LHCN-M2 (cell line): Measurements from ENCODE around the gene PLEKHH2. TPM values are rescaled to one million over a fixed set of nuclear protein-coding genes. Genes with fewer than 3 reads are reported as not detected.
"Not testable (repeated sequence)": the region's sequence is repeated elsewhere in the genome, so short reads cannot be mapped to it uniquely, and the experiment has no call there.

ENCODE experiments used
- DNase-seq: peaks from one replicate; pipeline ENCODE4 v3.0.0-alpha.2; 2012; ENCODE audit warnings: low read depth
- polyA plus RNA-seq: library from polyadenylated mRNA; unstranded; fragments of >200 nt; gene quantifications from one replicate; pipeline ENCODE4 v1.2.1, GENCODE V29; 2012; ENCODE audit warnings: missing spikeins
- total RNA-seq: library from RNA; depleted of rRNA; stranded (reverse); fragments of >200 nt; gene quantifications from 2 replicates; pipeline ENCODE4 v1.2.3, GENCODE V29; 2014; rRNA removed

The PLEKHH2 gene
- 1.1 and 2.8 TPM in 2 replicates for total RNA-seq
- polyA plus RNA-seq = 0.26 TPM

GRCh38 chr2:43637030-43637803 is at the start of gene PLEKHH2:
Gene PLEKHH2, plus strand, starts transcription at chr2:43637260. Its CDS starts 7,414 bp downstream, at chr2:43644674.
- DNase-seq = peak; percentile 76

- peak; percentile 73 for DNase-seq
Observed at GRCh38 chr2:43592443-43592842, 44.6 kb upstream of the PLEKHH2 start.

GRCh38 chr2:43593254-43593653 is 43.8 kb upstream of the PLEKHH2 start:
- no peak for DNase-seq

GRCh38 chr2:43594875-43595274 is 42.2 kb upstream of the PLEKHH2 start:
- no peak for DNase-seq

GRCh38 chr2:43595603-43596412 is 41.3 kb upstream of the PLEKHH2 start, which contains the start of gene THADA:
Gene THADA, minus strand, starts transcription at chr2:43596038. Its CDS starts 3,646 bp downstream, at chr2:43592392.
- peak; percentile 99 for DNase-seq

- not testable (repeated sequence) for DNase-seq
Observed at GRCh38 chr2:43600596-43600995, 36.5 kb upstream of the PLEKHH2 start.

GRCh38 chr2:43604674-43605073 is 32.4 kb upstream of the PLEKHH2 start:
- DNase-seq = no peak

GRCh38 chr2:43605079-43605655 is 31.9 kb upstream of the PLEKHH2 start:
- peak; percentile 64 for DNase-seq

- DNase-seq = peak; percentile 56
Observed at GRCh38 chr2:43605851-43606250, 31.2 kb upstream of the PLEKHH2 start.

- DNase-seq = peak; percentile 52
Observed at GRCh38 chr2:43609290-43609918, 27.7 kb upstream of the PLEKHH2 start.

GRCh38 chr2:43610361-43610760 is 26.7 kb upstream of the PLEKHH2 start:
- no peak for DNase-seq

- peak; percentile 65 for DNase-seq
Observed at GRCh38 chr2:43611987-43612894, 24.8 kb upstream of the PLEKHH2 start.

GRCh38 chr2:43612944-43613343 is 24.1 kb upstream of the PLEKHH2 start:
- DNase-seq = no peak

GRCh38 chr2:43616967-43617680 is 19.9 kb upstream of the PLEKHH2 start:
- no peak for DNase-seq

GRCh38 chr2:43619511-43619910 is 17.5 kb upstream of the PLEKHH2 start:
- no peak for DNase-seq

GRCh38 chr2:43622931-43623451 is 14.1 kb upstream of the PLEKHH2 start:
- no peak for DNase-seq

GRCh38 chr2:43631618-43632317 is 5.3 kb upstream of the PLEKHH2 start:
- no peak for DNase-seq

GRCh38 chr2:43634604-43635306 is 2.3 kb upstream of the PLEKHH2 start:
- peak; percentile 17 for DNase-seq
